ENCODE results near the gene PTGES.

- TF ChIP-seq YY1 (IDR thresholded peaks at IDR 0.05; ENCODE audit: insufficient read depth, insufficient read length): no peak
- no peak for TF ChIP-seq SUZ12 (IDR thresholded peaks at IDR 0.05; ENCODE audit: extremely low read depth, insufficient read depth, insufficient read length)
Measured at GRCh38 chr9:129776938-129777768, 24.3 kb upstream of the PTGES start.

Measured in NT2/D1 (cell line).